Ishikawa (cell line): ENCODE data around the gene ZNF441.
A peak's percentile ranks its signal among the peaks of the same experiment; 100 is the strongest.

Experiments
- CEBPB ChIP-seq: IDR thresholded peaks from 2 replicates; pipeline ENCODE4 v1.6.1; 2012
- CREB1 ChIP-seq: IDR thresholded peaks from 2 replicates; pipeline ENCODE4 v1.6.1; 2012; ENCODE audit warnings: low read depth
- EGR1 ChIP-seq: IDR thresholded peaks from 2 replicates; pipeline ENCODE4 v1.6.1; 2012
- EP300 ChIP-seq: IDR thresholded peaks from 2 replicates; pipeline ENCODE4 v1.6.1; 2012; ENCODE audit warnings: borderline replicate concordance
- FOXM1 ChIP-seq: IDR thresholded peaks from 2 replicates; pipeline ENCODE4 v1.6.1; 2012; ENCODE audit warnings: low read depth, borderline replicate concordance
- MAX ChIP-seq: IDR thresholded peaks from 2 replicates; pipeline ENCODE4 v1.6.1; 2012
- NFIC ChIP-seq: IDR thresholded peaks from 2 replicates; pipeline ENCODE4 v1.6.1; 2012
- RAD21 ChIP-seq: IDR thresholded peaks from 2 replicates; pipeline ENCODE4 v1.6.1; 2012; ENCODE audit warnings: low read depth
- TAF1 ChIP-seq: IDR thresholded peaks from 2 replicates; pipeline ENCODE4 v1.6.1; 2012; ENCODE audit warnings: low read depth, mild to moderate bottlenecking
- TCF12 ChIP-seq: IDR thresholded peaks from 2 replicates; pipeline ENCODE4 v1.6.1; 2012; ENCODE audit warnings: low read depth
- TEAD4 ChIP-seq: IDR thresholded peaks from 2 replicates; pipeline ENCODE4 v1.6.1; 2012
- USF1 ChIP-seq: IDR thresholded peaks from 2 replicates; pipeline ENCODE4 v1.6.1; 2012
- YY1 ChIP-seq: IDR thresholded peaks from 2 replicates; pipeline ENCODE4 v1.6.1; 2012; ENCODE audit warnings: low read depth
- ZBTB7A ChIP-seq: IDR thresholded peaks from 2 replicates; pipeline ENCODE4 v1.6.1; 2012; ENCODE audit warnings: low read depth
- TF ChIP-seq, protein P1 (sequence below): IDR thresholded peaks from 2 replicates; pipeline ENCODE4 v1.6.1; 2012; ENCODE audit warnings: low read depth, mild to moderate bottlenecking

The ZNF441 gene

GRCh38 chr19:11766597-11767591, at the start of gene ZNF441:
TSS of gene ZNF441 (plus strand) at chr19:11767000. CDS start at chr19:11767194, 194 bp downstream.
- TF ChIP-seq EGR1 = no peak
- peak; percentile 82 for TF ChIP-seq MAX
- no peak for TF ChIP-seq CEBPB
- no peak for TF ChIP-seq NFIC
- no peak for TF ChIP-seq EP300
- TF ChIP-seq YY1 = 0 out of 2 replicates have a peak, but pooled peaks have one; percentile 29
- TF ChIP-seq, protein P1, sequence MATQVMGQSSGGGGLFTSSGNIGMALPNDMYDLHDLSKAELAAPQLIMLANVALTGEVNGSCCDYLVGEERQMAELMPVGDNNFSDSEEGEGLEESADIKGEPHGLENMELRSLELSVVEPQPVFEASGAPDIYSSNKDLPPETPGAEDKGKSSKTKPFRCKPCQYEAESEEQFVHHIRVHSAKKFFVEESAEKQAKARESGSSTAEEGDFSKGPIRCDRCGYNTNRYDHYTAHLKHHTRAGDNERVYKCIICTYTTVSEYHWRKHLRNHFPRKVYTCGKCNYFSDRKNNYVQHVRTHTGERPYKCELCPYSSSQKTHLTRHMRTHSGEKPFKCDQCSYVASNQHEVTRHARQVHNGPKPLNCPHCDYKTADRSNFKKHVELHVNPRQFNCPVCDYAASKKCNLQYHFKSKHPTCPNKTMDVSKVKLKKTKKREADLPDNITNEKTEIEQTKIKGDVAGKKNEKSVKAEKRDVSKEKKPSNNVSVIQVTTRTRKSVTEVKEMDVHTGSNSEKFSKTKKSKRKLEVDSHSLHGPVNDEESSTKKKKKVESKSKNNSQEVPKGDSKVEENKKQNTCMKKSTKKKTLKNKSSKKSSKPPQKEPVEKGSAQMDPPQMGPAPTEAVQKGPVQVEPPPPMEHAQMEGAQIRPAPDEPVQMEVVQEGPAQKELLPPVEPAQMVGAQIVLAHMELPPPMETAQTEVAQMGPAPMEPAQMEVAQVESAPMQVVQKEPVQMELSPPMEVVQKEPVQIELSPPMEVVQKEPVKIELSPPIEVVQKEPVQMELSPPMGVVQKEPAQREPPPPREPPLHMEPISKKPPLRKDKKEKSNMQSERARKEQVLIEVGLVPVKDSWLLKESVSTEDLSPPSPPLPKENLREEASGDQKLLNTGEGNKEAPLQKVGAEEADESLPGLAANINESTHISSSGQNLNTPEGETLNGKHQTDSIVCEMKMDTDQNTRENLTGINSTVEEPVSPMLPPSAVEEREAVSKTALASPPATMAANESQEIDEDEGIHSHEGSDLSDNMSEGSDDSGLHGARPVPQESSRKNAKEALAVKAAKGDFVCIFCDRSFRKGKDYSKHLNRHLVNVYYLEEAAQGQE = no peak
- TF ChIP-seq CREB1 = no peak
- TF ChIP-seq USF1 = no peak; the same call in 1 of the 2 replicates
- 0 out of 2 replicates have a peak, but pooled peaks have one; percentile 31 for TF ChIP-seq TAF1
- TF ChIP-seq RAD21 = no peak
- no peak for TF ChIP-seq FOXM1
- TF ChIP-seq TEAD4 = no peak
- TF ChIP-seq ZBTB7A = no peak
- 0 out of 2 replicates have a peak, but pooled peaks have one; percentile 30 for TF ChIP-seq TCF12

DNA sequence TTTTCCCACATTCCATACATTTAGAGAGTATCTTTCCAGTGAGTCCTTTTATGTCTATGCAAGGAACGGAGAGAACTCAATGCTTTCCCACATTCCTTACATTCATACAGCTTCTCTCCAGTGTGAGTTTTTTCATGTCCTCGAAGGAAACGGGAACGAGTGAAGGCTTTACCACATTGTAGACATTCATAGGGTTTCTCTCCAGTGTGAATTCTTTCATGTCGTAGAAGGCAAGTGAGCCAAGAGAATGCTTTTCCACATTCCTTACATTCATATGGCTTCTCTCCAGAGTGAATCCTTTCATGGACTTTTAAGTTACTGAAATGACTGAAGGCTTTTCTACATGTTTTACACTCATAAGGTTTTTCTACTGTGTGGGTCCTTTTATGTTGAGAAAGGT, 45.1 kb upstream of the ZNF441 start:
- TF ChIP-seq RAD21 (no peak), TCF12 (no peak), TAF1 (no peak), FOXM1 (no peak), YY1 (no peak), ZBTB7A (no peak), NFIC (no peak), CREB1 (no peak)

GRCh38 chr19:11722414-11722813, 44.4 kb upstream of the ZNF441 start:
- TF ChIP-seq YY1 = no peak
- no peak for TF ChIP-seq CREB1
- TF ChIP-seq USF1 = no peak
- no peak for TF ChIP-seq TAF1
- TF ChIP-seq EGR1 = no peak

- TF ChIP-seq MAX (no peak), YY1 (no peak)
These were observed 37.2 kb upstream of the ZNF441 start for GRCh38 chr19:11729586-11729985.

DNA sequence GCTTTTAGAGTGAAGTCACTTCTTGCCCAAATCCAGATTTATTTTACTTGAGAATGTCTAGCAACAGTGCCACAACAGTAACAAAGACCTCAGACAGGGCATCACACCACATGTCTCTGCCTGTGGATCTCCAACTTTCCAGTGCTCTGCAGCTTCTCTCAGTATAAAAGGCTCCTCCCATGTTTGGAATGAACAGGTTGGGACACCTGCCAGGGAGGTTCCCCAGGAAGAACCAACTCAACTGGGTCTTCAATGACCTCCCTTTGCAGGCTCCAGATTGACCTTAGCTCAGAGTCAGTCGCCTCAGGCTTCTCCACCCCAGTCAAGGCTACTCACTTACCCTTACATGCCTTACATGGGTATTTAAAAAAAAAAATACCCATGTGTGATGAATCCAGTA, 31.4 kb upstream of the ZNF441 start:
- TF ChIP-seq EP300 = no peak
- no peak for TF ChIP-seq YY1
- no peak for TF ChIP-seq MAX
- no peak for TF ChIP-seq USF1
- no peak for TF ChIP-seq FOXM1
- TF ChIP-seq ZBTB7A = no peak
- no peak for TF ChIP-seq TCF12

DNA sequence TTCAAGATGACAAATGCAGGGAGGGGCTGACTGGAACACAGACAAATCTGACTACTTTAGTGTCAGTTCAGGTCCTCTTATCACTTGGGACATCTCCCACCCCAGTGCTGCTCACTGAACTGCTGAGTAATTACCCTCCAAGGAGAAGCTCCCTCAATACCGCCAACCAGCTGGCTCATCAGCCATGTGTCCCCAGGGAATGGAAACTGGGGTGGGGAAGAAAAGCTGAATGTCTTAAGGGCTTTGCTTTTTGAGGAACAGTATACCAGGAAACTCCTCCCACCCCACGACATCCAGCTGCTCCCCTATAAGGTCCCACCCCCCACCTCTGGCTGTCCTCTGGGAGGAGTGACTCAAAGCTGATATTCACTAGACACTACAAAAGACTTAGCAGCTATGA, 30.1 kb upstream of the ZNF441 start:
- TF ChIP-seq MAX (no peak), YY1 (no peak), RAD21 (no peak), CREB1 (no peak)
